ENCODE measurements around the gene SVIL. TPM values are rescaled to one million over a fixed set of nuclear protein-coding genes. Genes with fewer than 3 reads are reported as not detected.

SVIL gene
- 52.9 and 58.5 TPM in 2 replicates for total RNA-seq

DNA sequence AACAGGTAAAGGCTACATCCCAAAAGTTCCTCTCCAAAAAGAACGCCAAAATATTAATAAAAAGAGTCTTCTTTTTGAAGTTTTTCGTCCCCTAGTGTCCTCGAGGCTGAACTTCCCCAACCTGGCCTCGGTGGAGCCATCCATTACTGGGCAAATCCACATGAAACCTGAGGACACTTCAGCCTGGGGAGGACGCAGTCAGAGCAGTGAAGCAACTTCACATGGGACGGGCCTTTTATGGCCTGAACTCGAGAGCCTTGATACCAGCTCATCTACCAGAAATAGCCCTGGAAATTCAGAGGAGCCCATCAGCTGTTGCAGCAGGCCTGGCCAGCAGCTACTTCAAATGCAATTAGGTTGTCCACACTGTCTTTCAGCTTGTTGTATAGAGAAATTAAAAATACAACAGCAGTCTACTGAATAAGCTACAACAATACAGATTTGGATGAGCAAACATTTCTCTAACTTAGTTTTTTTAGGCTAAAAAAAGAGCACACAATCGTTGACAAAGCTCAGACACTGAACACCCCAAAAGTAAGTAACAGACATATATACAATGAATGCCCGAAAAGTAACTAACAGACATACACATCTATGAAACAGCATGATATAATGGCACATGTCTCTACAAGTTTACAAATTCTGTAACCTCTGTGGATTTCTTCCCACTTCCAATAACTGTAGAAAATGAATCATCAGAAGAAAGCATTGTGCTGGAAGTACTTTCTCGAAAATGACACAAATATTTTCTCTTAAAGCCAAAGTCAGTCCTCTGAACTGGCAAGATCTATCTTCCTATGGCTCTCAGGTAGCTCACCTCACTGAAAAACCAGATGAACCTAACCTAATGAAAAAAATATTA lies at the start of gene SVIL:
TSS of gene SVIL (minus strand) at position 208 of the 862 bp plus-strand sequence. CDS start 79,913 bp downstream, outside the sequence.
- H3K4me3 ChIP-seq (ENCODE audit: low read depth, low read length): no peak within 1 kb of the TSS
- TF ChIP-seq, protein P1, sequence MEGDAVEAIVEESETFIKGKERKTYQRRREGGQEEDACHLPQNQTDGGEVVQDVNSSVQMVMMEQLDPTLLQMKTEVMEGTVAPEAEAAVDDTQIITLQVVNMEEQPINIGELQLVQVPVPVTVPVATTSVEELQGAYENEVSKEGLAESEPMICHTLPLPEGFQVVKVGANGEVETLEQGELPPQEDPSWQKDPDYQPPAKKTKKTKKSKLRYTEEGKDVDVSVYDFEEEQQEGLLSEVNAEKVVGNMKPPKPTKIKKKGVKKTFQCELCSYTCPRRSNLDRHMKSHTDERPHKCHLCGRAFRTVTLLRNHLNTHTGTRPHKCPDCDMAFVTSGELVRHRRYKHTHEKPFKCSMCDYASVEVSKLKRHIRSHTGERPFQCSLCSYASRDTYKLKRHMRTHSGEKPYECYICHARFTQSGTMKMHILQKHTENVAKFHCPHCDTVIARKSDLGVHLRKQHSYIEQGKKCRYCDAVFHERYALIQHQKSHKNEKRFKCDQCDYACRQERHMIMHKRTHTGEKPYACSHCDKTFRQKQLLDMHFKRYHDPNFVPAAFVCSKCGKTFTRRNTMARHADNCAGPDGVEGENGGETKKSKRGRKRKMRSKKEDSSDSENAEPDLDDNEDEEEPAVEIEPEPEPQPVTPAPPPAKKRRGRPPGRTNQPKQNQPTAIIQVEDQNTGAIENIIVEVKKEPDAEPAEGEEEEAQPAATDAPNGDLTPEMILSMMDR (conservative IDR thresholded peaks at IDR 0.05; ENCODE audit: low read depth, low read length): no peak
- no peak for DNase-seq (ENCODE audit: low read depth)

DNA sequence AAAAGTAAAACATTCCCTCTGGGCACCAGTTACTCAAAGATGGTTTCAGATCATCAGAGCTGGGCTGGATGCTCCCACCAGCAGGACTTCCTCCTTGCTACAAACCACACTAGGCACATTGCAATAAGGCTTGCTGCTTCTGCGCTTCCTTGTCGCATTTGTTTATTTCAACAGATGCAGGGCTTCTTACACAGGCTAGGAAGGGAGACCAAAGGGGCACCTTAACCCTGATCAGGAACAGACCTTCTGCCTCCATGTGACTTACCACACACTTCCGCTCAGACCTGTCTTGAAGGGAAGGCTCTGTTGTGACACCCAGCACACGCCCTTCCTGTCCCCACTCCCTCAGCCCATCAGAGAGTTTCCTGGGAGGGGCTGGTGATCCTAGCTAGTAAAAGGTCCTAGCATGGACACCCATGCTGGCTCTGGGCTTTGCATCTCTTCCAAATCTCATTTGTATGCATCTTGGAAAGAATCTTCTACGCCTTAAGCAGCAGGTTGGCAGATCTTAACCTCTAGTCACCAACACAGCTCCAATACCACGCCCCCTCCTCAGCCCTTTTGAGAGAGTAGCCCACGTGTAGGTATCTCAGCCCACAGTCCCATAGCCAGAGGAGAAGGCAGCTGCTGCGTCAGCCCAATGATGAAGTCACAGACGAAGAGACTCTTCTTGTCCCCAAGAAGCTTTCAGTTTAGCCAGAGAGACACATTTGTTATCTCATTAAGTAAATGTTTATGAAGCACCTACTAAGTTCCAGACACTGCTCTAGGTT lies 47.1 kb upstream of the SVIL start:
- H3K4me3 ChIP-seq (ENCODE audit: low read depth, low read length): no peak overlapping the region
- TF ChIP-seq, protein P1 (conservative IDR thresholded peaks at IDR 0.05; ENCODE audit: low read depth, low read length): no peak
- DNase-seq (ENCODE audit: low read depth): no peak

DNA sequence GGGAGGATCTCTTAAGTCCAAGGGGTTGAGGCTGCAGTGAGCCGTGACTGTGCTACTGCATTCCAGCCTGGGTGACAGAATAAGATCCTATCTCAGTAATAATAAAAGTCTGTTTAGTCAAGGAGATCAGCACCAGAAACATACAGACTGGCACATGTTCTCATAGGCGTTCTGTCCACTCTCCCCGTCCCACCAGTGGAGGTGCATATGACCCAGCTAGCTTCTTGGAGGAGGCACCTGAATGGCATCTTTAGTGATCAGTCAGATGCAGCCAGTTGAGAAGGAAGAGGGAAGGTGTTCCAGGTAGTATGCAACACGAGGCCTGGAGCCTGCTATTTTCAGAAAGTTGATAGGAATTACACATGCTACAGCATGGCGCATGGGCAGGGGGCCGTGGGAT lies 45.3 kb upstream of the SVIL start:
- no peak for DNase-seq (ENCODE audit: low read depth)
- TF ChIP-seq, protein P1 (conservative IDR thresholded peaks at IDR 0.05; ENCODE audit: low read depth, low read length): no peak

DNA sequence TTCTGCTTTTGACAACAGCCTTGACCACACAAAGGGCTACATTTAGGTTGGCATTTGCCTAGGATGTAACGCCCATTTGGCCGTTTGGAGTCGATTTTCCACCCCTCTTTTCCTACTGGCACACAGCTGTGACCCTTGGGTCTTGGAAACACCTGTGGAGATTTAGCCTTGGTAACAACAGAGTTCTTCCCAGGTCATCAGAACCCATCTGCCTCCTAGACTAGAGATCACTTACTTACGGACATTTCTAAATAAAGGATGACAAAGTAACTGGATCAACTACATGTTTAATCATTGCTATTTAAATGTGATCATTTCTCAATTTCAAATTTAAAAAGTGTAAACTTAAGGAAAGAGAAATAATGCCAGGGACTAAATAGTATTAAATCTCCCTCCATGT lies 42.0 kb upstream of the SVIL start:
- H3K4me3 ChIP-seq (ENCODE audit: low read depth, low read length): no peak overlapping the region
- TF ChIP-seq, protein P1 (conservative IDR thresholded peaks at IDR 0.05; ENCODE audit: low read depth, low read length): no peak
- no peak for DNase-seq (ENCODE audit: low read depth)

More for the DNA sequence above, 45.3 kb upstream of the SVIL start:
- no peak overlapping the region for H3K4me3 ChIP-seq (ENCODE audit: low read depth, low read length)

DNA sequence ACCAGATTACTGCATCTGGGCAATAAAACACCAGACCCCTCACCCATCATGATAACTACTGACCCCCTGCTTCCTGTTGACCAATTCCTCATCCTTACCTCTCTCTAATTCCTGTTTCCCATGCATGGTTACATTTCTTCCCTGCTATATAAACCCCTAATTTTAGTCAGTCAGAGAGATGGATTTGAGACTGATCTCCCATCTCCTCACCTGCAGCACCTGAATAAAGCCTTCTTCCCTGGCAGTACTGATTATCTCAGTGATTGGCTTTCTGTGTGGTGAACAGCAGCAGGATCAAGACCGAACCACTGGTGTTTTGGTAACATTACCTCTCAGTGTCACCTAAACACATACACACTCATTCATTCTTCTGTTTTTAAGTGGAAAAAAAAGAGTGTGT lies 41.2 kb upstream of the SVIL start:
- H3K4me3 ChIP-seq (ENCODE audit: low read depth, low read length): no peak overlapping the region
- DNase-seq (ENCODE audit: low read depth): no peak
- TF ChIP-seq, protein P1 (conservative IDR thresholded peaks at IDR 0.05; ENCODE audit: low read depth, low read length): no peak

GRCh38 chr10:29671968-29672367 lies 37.2 kb upstream of the SVIL start:
- no peak for DNase-seq (ENCODE audit: low read depth)
- TF ChIP-seq, protein P1 (conservative IDR thresholded peaks at IDR 0.05; ENCODE audit: low read depth, low read length): no peak
- no peak overlapping the region for H3K4me3 ChIP-seq (ENCODE audit: low read depth, low read length)

Data from epithelial cell of proximal tubule (primary cell).